Mucosa of descending colon (tissue), 3 donors: ENCODE results near the gene TMEM88. TPM values are rescaled to one million over a fixed set of nuclear protein-coding genes. Genes with fewer than 3 reads are reported as not detected.

Source experiments
- ATAC-seq: fragments of 200-7000 bp; cut with Tn5 transposase; one replicate; pipeline ENCODE4 v1.9.1; 2020; ENCODE audit warnings: mild to moderate bottlenecking, moderate library complexity
- DNase-seq, 3 donors: peaks; one replicate each; pipeline ENCODE4 v3.0.0-alpha.2; 2020
- H3K36me3 ChIP-seq: fragments of 200-600 bp; one replicate; pipeline ENCODE4 v1.8.0; 2021; ENCODE audit warnings: low read depth, mild to moderate bottlenecking
- H3K4me1 ChIP-seq: fragments of 200-600 bp; one replicate; pipeline ENCODE4 v1.8.0; 2021; ENCODE audit warnings: low read depth, mild to moderate bottlenecking
- H3K4me3 ChIP-seq: fragments of 200-600 bp; one replicate; pipeline ENCODE4 v1.8.0; 2021; ENCODE audit warnings: mild to moderate bottlenecking
- H3K9me3 ChIP-seq: fragments of 200-600 bp; one replicate; pipeline ENCODE4 v1.8.0; 2021; ENCODE audit warnings: mild to moderate bottlenecking
- intact Hi-C, 2 donors: fragments of 100-400 bp; cut with DNase I in 1 of 2; cut with micrococcal nuclease in 1 of 2; formaldehyde crosslinking; loops; one replicate each; pipeline versions ENCODE4 v1.11.0 to v1.11.1; 2022; cut with DNase I, micrococcal nuclease
- total RNA-seq, 3 donors: library from RNA; stranded (reverse); fragmentation: NEBNext Ultra II Directional in 2 of 3; extraction: Animal tissue kit (Norgen Biotek cat#: 25700) in 2 of 3; gene quantifications; one replicate each; pipeline versions ENCODE4 v1.2.1 to v1.2.4, GENCODE V29; 2021 to 2023
- TF ChIP-seq, protein P1 (sequence below): fragments of 200-600 bp; IDR thresholded peaks from one replicate; pipeline ENCODE4 v1.8.0; 2022; ENCODE audit warnings: antibody characterized with exemption, mild to moderate bottlenecking
- donor health status: DM: no; HTN: no; CAD: no; lungs with moderate emphysema.
- donor health status: DM: no; HTN: no; CAD: no.
- donor health status: DM: no; HTN: yes; CAD: no.

TMEM88 gene
- total RNA-seq, 3 donors from 2014 or later = 3.5 to 8.5 (median 6.9) TPM

DNA sequence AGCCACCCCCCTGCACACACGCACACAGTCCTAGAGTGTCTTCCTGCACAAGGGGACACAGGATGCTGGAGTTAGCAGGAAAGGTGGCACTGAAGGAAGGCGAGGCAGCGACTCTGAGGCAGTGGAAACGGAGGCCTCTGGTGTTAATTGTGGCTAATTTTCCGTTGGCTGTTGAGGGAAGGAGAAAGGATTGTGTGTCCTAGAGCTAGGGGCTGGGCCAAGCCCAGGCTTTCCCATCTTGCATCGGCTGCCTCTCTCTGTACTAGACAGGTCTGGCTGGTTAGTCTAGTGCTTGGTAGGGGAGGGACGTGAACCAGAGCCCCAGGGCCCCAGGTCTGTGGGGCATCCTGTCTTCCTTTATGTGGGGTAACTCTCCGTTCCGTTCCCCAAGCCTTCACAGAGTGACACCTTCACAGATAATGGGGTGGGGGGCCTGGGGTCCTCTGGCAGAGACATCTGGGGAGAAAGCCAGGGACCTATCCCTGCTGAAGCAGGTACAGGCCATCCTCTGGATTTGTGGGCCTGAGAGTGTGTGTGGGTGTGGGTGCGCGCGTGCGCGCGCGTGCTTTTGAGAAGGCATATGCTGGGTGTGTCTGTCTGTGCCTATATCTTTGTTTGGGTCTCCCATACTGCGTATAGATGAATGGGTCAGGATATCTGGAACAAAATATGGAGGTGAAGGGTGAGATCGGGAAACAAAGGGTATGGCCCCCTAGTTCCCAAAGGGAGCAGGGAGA lies 33.5 kb downstream of the TMEM88 start, which contains the start of gene CHD3:
Gene CHD3 (plus strand): TSS at position 606 of the 737 bp plus-strand sequence. CDS start 212 bp downstream, outside the sequence.
- DNase-seq = peak; percentile 68 to 74 (median 70)
- H3K4me1 ChIP-seq = peaks cover 35% of the 10 kb centered on the region

DNA sequence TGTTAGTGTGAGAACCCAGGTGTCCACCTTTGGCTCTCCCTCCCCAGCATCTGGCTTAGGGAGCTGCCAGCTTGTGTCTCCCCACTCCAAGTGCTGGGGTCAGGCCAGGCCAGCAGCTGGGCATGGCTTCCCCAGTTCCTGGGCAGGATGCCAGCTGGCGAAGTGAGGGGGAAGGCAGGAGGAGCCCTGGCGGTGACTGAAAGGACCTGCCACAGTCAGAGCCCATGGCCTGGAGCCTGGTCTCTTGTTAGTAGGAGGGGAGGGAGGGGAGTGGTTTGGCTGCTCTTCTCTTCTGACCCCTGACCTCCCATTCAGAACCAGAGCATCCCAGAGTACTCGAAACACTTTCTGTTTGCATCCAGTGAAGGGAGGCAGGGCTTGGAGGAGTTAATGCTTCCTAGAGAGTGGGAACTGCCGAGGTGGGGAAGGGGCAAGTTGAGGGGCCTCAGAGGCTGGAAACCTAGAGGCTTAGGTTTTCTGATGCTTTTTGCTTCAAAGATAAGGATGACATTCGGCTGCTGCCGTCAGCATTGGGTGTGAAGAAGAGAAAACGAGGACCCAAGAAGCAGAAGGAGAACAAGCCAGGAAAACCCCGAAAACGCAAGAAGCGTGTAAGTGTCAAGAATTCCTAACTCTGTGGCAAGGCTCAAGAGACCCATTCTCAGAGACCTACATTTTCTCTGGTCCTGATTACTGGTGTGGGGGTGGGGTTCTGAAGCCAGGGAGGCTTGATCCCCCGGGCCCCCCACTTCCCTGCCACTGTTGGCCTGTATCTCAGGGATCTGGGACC lies 34.5 kb downstream of the TMEM88 start:
- ATAC-seq (peak; percentile 61), DNase-seq (peak; percentile 95 to 98 (median 97))
- TF ChIP-seq, protein P1, sequence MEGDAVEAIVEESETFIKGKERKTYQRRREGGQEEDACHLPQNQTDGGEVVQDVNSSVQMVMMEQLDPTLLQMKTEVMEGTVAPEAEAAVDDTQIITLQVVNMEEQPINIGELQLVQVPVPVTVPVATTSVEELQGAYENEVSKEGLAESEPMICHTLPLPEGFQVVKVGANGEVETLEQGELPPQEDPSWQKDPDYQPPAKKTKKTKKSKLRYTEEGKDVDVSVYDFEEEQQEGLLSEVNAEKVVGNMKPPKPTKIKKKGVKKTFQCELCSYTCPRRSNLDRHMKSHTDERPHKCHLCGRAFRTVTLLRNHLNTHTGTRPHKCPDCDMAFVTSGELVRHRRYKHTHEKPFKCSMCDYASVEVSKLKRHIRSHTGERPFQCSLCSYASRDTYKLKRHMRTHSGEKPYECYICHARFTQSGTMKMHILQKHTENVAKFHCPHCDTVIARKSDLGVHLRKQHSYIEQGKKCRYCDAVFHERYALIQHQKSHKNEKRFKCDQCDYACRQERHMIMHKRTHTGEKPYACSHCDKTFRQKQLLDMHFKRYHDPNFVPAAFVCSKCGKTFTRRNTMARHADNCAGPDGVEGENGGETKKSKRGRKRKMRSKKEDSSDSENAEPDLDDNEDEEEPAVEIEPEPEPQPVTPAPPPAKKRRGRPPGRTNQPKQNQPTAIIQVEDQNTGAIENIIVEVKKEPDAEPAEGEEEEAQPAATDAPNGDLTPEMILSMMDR = peak; percentile 30
- H3K4me1 ChIP-seq = peaks cover 35% of the 10 kb centered on the region
- intact Hi-C loops = no loop called here
- H3K9me3 ChIP-seq = no peaks in the 10 kb centered on the region
- H3K4me3 ChIP-seq = no peak overlapping the region
- H3K36me3 ChIP-seq = no peaks in the 10 kb centered on the region

More for the DNA sequence above, 33.5 kb downstream of the TMEM88 start, which contains the start of gene CHD3:
- intact Hi-C loops = no loop called here
- no peaks in the 10 kb centered on the region for H3K9me3 ChIP-seq
- H3K4me3 ChIP-seq = peak within 1 kb of the TSS; percentile 14
- H3K36me3 ChIP-seq = no peaks in the 10 kb centered on the region
- TF ChIP-seq, protein P1 = no peak
- peak; percentile 39 for ATAC-seq

DNA sequence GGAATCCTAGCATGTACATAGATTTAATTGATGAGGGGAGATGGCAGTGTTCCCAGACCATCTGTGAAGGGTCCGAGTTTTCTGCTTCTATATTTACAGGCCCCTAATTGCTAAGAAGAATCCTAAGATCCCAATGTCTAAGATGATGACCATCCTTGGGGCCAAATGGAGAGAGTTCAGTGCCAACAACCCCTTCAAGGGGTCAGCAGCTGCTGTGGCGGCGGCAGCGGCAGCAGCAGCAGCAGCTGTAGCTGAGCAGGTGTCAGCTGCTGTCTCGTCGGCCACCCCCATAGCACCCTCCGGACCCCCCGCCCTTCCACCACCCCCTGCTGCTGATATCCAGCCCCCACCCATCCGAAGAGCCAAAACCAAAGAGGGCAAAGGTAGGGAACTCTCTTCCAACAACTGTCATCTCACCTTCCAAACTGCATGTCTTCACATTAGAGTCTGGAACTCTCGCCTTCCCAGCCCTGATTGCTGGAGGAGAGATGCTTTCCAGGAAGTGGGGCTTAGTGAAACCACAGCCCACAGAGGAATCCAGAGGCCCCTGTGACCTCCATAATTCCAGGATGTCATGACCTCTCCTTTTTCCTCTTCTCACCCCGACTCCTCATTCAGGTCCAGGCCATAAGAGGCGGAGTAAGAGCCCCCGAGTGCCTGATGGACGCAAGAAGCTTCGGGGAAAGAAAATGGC lies 38.5 kb downstream of the TMEM88 start:
- Histone ChIP-seq H3K4me3 (no peak overlapping the region), H3K36me3 (peaks cover 3% of the 10 kb centered on the region), H3K9me3 (no peaks in the 10 kb centered on the region), H3K4me1 (peaks cover 17% of the 10 kb centered on the region)
- no peak for ATAC-seq
- TF ChIP-seq, protein P1 = no peak
- intact Hi-C loops = no loop called here
- no peak for DNase-seq

DNA sequence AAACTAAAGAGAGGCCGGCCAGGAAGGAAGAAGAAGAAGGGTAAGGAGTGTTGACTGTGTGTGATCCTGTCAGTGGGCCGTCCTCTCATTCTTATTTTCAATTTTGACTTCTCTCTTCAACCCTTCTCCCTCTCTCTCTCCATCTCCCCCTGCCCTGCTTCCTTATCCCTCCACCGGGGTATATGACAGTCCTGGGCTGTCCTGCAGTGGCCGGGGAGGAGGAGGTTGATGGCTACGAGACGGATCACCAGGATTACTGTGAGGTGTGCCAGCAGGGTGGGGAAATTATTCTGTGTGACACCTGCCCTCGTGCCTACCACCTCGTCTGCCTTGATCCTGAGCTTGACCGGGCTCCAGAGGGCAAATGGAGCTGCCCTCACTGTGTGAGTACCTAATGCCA lies 39.4 kb downstream of the TMEM88 start:
- Histone ChIP-seq H3K9me3 (no peaks in the 10 kb centered on the region), H3K36me3 (peaks cover 3% of the 10 kb centered on the region), H3K4me3 (no peak overlapping the region), H3K4me1 (peaks cover 8% of the 10 kb centered on the region)
- no peak for DNase-seq
- ATAC-seq = no peak
- TF ChIP-seq, protein P1 = no peak
- intact Hi-C loops = no loop called here

DNA sequence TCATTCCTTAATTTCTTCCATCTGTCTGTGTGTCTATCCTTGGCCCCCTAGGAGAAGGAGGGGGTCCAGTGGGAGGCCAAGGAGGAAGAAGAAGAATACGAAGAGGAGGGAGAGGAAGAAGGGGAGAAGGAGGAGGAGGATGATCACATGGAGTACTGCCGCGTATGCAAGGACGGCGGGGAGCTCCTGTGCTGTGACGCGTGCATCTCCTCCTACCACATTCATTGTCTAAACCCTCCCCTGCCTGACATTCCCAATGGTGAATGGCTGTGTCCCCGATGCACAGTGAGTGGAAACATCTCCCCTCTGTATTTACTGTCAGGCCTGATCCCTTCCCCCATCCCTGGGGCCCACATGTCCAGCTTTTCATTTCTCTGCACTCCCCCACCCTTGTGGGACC lies 40.0 kb downstream of the TMEM88 start:
- DNase-seq (no peak), ATAC-seq (no peak)
- Histone ChIP-seq H3K4me3 (no peak overlapping the region), H3K9me3 (no peaks in the 10 kb centered on the region), H3K36me3 (peaks cover 3% of the 10 kb centered on the region), H3K4me1 (peaks cover 2% of the 10 kb centered on the region)
- TF ChIP-seq, protein P1 = no peak
- intact Hi-C loops = loop anchor here in 1 of 2 donors (5.0 kb wide), 1 partner anchor 33 kb away; no protein-coding TSS in a partner anchor
